Ovary (tissue), 3 donors: ENCODE results near the gene FSTL5.

Source experiments
- POLR2A ChIP-seq: fragments of 450-650 bp; IDR thresholded peaks from one replicate; pipeline ENCODE4 v1.6.1; 2017; ENCODE audit warnings: antibody characterized with exemption, mild to moderate bottlenecking, moderate library complexity
- TF ChIP-seq, protein P1 (sequence below), 3 donors: fragments of 450-650 bp in 2 of 3; fragments of 200-600 bp in 1 of 3; IDR thresholded peaks; one replicate each; pipeline versions ENCODE4 v1.5.1 to v1.8.0; 2016 to 2022; ENCODE audit warnings: antibody characterized with exemption in 3 of 3, mild to moderate bottlenecking in 1 of 3
- donor health status: DM: no; HTN: no; CAD: no.

- TF ChIP-seq, protein P1, sequence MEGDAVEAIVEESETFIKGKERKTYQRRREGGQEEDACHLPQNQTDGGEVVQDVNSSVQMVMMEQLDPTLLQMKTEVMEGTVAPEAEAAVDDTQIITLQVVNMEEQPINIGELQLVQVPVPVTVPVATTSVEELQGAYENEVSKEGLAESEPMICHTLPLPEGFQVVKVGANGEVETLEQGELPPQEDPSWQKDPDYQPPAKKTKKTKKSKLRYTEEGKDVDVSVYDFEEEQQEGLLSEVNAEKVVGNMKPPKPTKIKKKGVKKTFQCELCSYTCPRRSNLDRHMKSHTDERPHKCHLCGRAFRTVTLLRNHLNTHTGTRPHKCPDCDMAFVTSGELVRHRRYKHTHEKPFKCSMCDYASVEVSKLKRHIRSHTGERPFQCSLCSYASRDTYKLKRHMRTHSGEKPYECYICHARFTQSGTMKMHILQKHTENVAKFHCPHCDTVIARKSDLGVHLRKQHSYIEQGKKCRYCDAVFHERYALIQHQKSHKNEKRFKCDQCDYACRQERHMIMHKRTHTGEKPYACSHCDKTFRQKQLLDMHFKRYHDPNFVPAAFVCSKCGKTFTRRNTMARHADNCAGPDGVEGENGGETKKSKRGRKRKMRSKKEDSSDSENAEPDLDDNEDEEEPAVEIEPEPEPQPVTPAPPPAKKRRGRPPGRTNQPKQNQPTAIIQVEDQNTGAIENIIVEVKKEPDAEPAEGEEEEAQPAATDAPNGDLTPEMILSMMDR (IDR thresholded peaks at IDR 0.05): no peak
- no peak for TF ChIP-seq POLR2A
Observed at GRCh38 chr4:162102713-162103112, 61.1 kb downstream of the FSTL5 start.
